Liver (tissue), 9 donors: Measurements from ENCODE around the gene TEX29. TPM values are rescaled to one million over a fixed set of nuclear protein-coding genes. Genes with fewer than 3 reads are reported as not detected.

Experiments
- DNase-seq: peaks from one replicate; pipeline ENCODE4 v3.0.0-alpha.2; 2017; ENCODE audit warnings: low spot score
- H3K27ac ChIP-seq, 2 donors: one replicate each; pipeline ENCODE4 v1.7.0; 2013; ENCODE audit warnings: inconsistent platforms in 2 of 2, low read length in 2 of 2, control low read depth in 1 of 2, low read depth in 1 of 2, mild to moderate bottlenecking in 1 of 2
- H3K27me3 ChIP-seq, 4 donors: one replicate each; pipeline versions ENCODE4 v1.6.1 to v1.7.0; 2013; ENCODE audit warnings: low read length in 3 of 4, inconsistent platforms in 1 of 4, mild to moderate bottlenecking in 1 of 4, moderate library complexity in 1 of 4; ENCODE audit not compliant: control insufficient read depth in 4 of 4, insufficient read depth in 4 of 4
- H3K36me3 ChIP-seq, 4 donors: one replicate each; pipeline versions ENCODE4 v1.6.1 to v1.7.0; 2013; ENCODE audit warnings: low read length in 3 of 4, mild to moderate bottlenecking in 3 of 4, low read depth in 1 of 4, moderate library complexity in 1 of 4; ENCODE audit not compliant: control insufficient read depth in 4 of 4, insufficient read depth in 3 of 4
- H3K4me1 ChIP-seq, 4 donors: one replicate each; pipeline versions ENCODE4 v1.6.1 to v1.7.0; 2013; ENCODE audit warnings: low read length in 3 of 4, mild to moderate bottlenecking in 3 of 4, moderate library complexity in 1 of 4; ENCODE audit not compliant: control insufficient read depth in 4 of 4, insufficient read depth in 4 of 4
- H3K4me3 ChIP-seq, 3 donors: one replicate each; pipeline versions ENCODE4 v1.6.1 to v1.7.0; 2013; ENCODE audit warnings: low read length in 3 of 3, control low read depth in 1 of 3, low read depth in 1 of 3, mild to moderate bottlenecking in 1 of 3
- H3K9ac ChIP-seq, 2 donors: one replicate each; pipeline ENCODE4 v1.7.0; 2013; ENCODE audit warnings: low read length in 2 of 2, mild to moderate bottlenecking in 2 of 2, moderate library complexity in 2 of 2, control low read depth in 1 of 2, low read depth in 1 of 2
- H3K9me3 ChIP-seq, 4 donors: one replicate each; pipeline versions ENCODE4 v1.6.1 to v1.7.0; 2013; ENCODE audit warnings: low read length in 3 of 4; ENCODE audit not compliant: control insufficient read depth in 4 of 4
- EGR1 ChIP-seq, 2 donors: IDR thresholded peaks; 2 replicates each; pipeline ENCODE4 v1.6.1; 2016 to 2018; ENCODE audit warnings: antibody characterized with exemption in 2 of 2, low read depth in 2 of 2
- FOXA2 ChIP-seq: IDR thresholded peaks from 2 replicates; pipeline ENCODE4 v1.6.1; 2016; ENCODE audit warnings: antibody characterized with exemption
- GABPA ChIP-seq, 2 donors: IDR thresholded peaks in 1 of 2; conservative IDR thresholded peaks in 1 of 2; 2 replicates each; pipeline ENCODE4 v1.6.1; 2016; ENCODE audit warnings: antibody characterized with exemption in 2 of 2, mild to moderate bottlenecking in 1 of 2, moderate library complexity in 1 of 2
- HNF4G ChIP-seq: IDR thresholded peaks from 2 replicates; pipeline ENCODE4 v1.6.1; 2016; ENCODE audit warnings: antibody characterized with exemption
- NR2F2 ChIP-seq: IDR thresholded peaks from 2 replicates; pipeline ENCODE4 v1.6.1; 2016; ENCODE audit warnings: antibody characterized with exemption
- RXRA ChIP-seq, 2 donors: IDR thresholded peaks; 2 replicates each; pipeline ENCODE4 v1.6.1; 2017 to 2018; ENCODE audit warnings: antibody characterized with exemption in 2 of 2, mild to moderate bottlenecking in 1 of 2
- SP1 ChIP-seq: IDR thresholded peaks from 2 replicates; pipeline ENCODE4 v1.6.1; 2018; ENCODE audit warnings: antibody characterized with exemption, mild to moderate bottlenecking
- TAF1 ChIP-seq: conservative IDR thresholded peaks from 2 replicates; pipeline ENCODE4 v1.6.1; 2016; ENCODE audit warnings: antibody characterized with exemption, mild to moderate bottlenecking
- WGBS: extraction: QIAGEN DNeasy Blood & Tissue Kit; methylation state at CpG from one replicate; pipeline ENCODE4 v1.1.7; 2013; 5-methylcytosine and 5-hydroxymethylcytosine counted together
- polyA plus RNA-seq, 2 donors: library from polyadenylated mRNA; stranded (reverse) in 1 of 2; unstranded in 1 of 2; fragments of 200-250 nt in 1 of 2; fragments of >200 nt in 1 of 2; fragmentation: Nextera tagmentation in 1 of 2; extraction: Ambion mirVana in 1 of 2; gene quantifications; one replicate each; pipeline versions ENCODE4 v1.2.1 to v1.2.3, GENCODE V29; 2013 to 2015
- total RNA-seq, 2 donors: library from RNA; depleted of rRNA; stranded (reverse); fragments of >200 nt; gene quantifications; one replicate each; pipeline ENCODE4 v1.2.3, GENCODE V29; 2014
- TF ChIP-seq, protein P1 (sequence below): fragments of 150-350 bp; IDR thresholded peaks from 2 replicates; pipeline ENCODE4 v1.5.1; 2017; ENCODE audit warnings: improper control_type of control experiment, low read depth, low read length; ENCODE audit not compliant: missing input control
- TF ChIP-seq, protein P2 (sequence below): IDR thresholded peaks from 2 replicates; pipeline ENCODE4 v1.6.1; 2016; ENCODE audit warnings: antibody characterized with exemption
- TF ChIP-seq, protein P3 (sequence below): IDR thresholded peaks from 2 replicates; pipeline ENCODE4 v1.6.1; 2016; ENCODE audit warnings: antibody characterized with exemption
- donor health status: healthy.
- donor health status: healthy.
- donor health status: healthy.
- donor health status: healthy.
- donor health status: healthy.

TEX29 gene
- total and polyA plus RNA-seq, 4 donors, result 0.17 TPM; not detected in 3

DNA sequence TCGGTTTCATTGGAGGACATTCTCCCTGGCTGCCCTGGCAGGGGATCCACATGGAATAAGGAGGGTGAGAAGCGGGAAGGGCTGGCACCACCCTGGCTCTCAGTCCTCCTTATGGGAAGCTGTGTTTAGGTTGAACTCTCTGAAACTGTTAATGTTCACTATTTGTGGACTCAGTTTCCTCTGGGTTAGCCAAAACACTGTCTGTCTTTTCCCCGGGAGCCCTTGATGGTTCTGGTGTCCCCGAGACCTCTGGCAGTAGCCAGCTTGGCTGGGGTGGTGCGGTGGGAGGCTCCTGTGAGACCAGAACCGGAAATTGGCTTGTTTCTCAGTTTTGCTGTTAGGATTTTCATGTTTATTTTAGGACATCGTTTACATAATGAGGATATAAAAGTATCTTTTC, 48.3 kb upstream of the TEX29 start:
- Histone ChIP-seq H3K4me3 (no peak overlapping the region), H3K9ac (no peak overlapping the region), H3K36me3 (peaks cover 2 to 63% (median 40%) of the 10 kb centered on the region in 4 donors), H3K27me3 (no peaks in the 10 kb centered on the region), H3K27ac (no peak overlapping the region), H3K4me1 (peaks cover 0 to 3% (median 0%) of the 10 kb centered on the region in 4 donors), H3K9me3 (no peaks in the 10 kb centered on the region)
- WGBS, result 86% methylated on average over 7 of the region's 7 CpGs
- DNase-seq, result no peak
- TF ChIP-seq GABPA (IDR thresholded peaks at IDR 0.05 in 1 of 2, conservative IDR thresholded peaks at IDR 0.05 in 1 of 2), result no peak
- no peak for TF ChIP-seq EGR1 (IDR thresholded peaks at IDR 0.05; ENCODE audit: low read depth in 2 of 2)
- TF ChIP-seq, protein P1, sequence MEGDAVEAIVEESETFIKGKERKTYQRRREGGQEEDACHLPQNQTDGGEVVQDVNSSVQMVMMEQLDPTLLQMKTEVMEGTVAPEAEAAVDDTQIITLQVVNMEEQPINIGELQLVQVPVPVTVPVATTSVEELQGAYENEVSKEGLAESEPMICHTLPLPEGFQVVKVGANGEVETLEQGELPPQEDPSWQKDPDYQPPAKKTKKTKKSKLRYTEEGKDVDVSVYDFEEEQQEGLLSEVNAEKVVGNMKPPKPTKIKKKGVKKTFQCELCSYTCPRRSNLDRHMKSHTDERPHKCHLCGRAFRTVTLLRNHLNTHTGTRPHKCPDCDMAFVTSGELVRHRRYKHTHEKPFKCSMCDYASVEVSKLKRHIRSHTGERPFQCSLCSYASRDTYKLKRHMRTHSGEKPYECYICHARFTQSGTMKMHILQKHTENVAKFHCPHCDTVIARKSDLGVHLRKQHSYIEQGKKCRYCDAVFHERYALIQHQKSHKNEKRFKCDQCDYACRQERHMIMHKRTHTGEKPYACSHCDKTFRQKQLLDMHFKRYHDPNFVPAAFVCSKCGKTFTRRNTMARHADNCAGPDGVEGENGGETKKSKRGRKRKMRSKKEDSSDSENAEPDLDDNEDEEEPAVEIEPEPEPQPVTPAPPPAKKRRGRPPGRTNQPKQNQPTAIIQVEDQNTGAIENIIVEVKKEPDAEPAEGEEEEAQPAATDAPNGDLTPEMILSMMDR, result no peak
- TF ChIP-seq SP1, result no peak
- TF ChIP-seq, protein P2, sequence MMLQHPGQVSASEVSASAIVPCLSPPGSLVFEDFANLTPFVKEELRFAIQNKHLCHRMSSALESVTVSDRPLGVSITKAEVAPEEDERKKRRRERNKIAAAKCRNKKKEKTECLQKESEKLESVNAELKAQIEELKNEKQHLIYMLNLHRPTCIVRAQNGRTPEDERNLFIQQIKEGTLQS, result no peak
- TF ChIP-seq, protein P3, sequence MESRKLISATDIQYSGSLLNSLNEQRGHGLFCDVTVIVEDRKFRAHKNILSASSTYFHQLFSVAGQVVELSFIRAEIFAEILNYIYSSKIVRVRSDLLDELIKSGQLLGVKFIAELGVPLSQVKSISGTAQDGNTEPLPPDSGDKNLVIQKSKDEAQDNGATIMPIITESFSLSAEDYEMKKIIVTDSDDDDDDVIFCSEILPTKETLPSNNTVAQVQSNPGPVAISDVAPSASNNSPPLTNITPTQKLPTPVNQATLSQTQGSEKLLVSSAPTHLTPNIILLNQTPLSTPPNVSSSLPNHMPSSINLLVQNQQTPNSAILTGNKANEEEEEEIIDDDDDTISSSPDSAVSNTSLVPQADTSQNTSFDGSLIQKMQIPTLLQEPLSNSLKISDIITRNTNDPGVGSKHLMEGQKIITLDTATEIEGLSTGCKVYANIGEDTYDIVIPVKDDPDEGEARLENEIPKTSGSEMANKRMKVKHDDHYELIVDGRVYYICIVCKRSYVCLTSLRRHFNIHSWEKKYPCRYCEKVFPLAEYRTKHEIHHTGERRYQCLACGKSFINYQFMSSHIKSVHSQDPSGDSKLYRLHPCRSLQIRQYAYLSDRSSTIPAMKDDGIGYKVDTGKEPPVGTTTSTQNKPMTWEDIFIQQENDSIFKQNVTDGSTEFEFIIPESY, result no peak

DNA sequence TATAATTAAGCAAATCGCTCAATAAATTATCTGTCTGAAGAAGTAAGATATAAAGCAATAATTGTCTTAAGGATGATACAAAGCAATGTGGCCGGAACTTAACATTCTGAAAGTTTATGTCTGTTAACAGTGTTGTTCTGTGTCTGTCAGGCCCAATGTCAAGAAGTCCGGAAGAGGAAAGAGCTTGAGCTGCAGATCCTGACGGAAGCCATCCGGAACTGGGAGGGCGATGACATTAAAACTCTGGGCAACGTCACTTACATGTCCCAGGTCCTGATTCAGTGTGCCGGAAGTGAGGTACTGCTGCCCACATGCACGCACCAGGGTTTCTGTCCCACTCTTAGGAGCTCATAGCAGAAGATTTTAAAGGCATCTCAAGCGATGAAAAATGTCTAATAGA, 45.1 kb upstream of the TEX29 start:
- H3K9ac ChIP-seq, result no peak overlapping the region
- no peaks in the 10 kb centered on the region for H3K9me3 ChIP-seq
- no peak overlapping the region for H3K4me3 ChIP-seq
- peak overlapping the region in 1 of 2 donors; percentile 25 for H3K27ac ChIP-seq
- peaks cover 7 to 66% (median 38%) of the 10 kb centered on the region in 4 donors for H3K36me3 ChIP-seq
- TF ChIP-seq GABPA (IDR thresholded peaks at IDR 0.05 in 1 of 2, conservative IDR thresholded peaks at IDR 0.05 in 1 of 2) (peak in 1 of 2 donors; percentile 59), FOXA2 (no peak)
- peaks cover 0 to 3% (median 0%) of the 10 kb centered on the region in 4 donors for H3K4me1 ChIP-seq
- H3K27me3 ChIP-seq, result no peaks in the 10 kb centered on the region
- WGBS, result 86% methylated on average over 10 of the region's 10 CpGs
- DNase-seq, result no peak

DNA sequence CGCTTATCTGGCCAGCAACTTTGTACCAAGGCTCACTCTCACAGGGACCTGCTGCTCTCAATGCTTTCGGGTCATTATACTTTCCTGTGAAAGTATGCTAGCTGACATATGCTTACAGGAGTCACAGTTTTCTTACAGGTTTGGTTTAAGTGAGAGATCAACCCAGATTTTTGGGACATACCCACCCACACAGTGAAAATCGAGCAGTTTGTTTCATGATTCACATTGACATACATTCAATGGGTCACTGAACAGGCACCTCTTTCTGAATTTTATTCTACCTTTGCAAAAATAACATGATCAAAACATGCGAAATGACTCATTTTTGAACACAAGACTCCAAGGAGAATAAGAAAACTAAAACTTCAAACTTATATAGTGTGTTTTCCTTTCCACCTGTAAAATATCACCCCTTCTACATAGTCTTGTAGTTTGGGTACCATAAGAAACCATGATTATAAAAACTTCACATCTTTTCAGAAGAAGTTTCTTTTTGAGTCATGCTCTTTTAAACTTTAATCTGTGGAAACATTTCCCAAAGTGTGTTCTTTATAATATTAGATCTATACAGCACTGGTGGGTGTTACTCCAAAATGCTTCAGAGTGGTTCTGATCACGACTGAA, 44.3 kb upstream of the TEX29 start:
- Histone ChIP-seq H3K4me3 (no peak overlapping the region), H3K36me3 (peaks cover 9 to 67% (median 41%) of the 10 kb centered on the region in 4 donors), H3K27me3 (no peaks in the 10 kb centered on the region), H3K4me1 (peaks cover 0 to 3% (median 0%) of the 10 kb centered on the region in 4 donors), H3K27ac (no peak overlapping the region), H3K9ac (no peak overlapping the region), H3K9me3 (no peaks in the 10 kb centered on the region)
- no peak for DNase-seq
- TF ChIP-seq SP1 (no peak), RXRA (IDR thresholded peaks at IDR 0.05) (no peak), TAF1 (no peak), NR2F2 (no peak), HNF4G (no peak), GABPA (IDR thresholded peaks at IDR 0.05 in 1 of 2, conservative IDR thresholded peaks at IDR 0.05 in 1 of 2) (no peak)
- TF ChIP-seq, protein P2, result no peak
- TF ChIP-seq, protein P3, result no peak
- WGBS, result 95% methylated on average over 5 of the region's 5 CpGs
